ENCODE measurements around the gene CABP1.
"Not testable (repeated sequence)": the region's sequence is repeated elsewhere in the genome, so short reads cannot be mapped to it uniquely, and the experiment has no call there.

CABP1 gene

DNA sequence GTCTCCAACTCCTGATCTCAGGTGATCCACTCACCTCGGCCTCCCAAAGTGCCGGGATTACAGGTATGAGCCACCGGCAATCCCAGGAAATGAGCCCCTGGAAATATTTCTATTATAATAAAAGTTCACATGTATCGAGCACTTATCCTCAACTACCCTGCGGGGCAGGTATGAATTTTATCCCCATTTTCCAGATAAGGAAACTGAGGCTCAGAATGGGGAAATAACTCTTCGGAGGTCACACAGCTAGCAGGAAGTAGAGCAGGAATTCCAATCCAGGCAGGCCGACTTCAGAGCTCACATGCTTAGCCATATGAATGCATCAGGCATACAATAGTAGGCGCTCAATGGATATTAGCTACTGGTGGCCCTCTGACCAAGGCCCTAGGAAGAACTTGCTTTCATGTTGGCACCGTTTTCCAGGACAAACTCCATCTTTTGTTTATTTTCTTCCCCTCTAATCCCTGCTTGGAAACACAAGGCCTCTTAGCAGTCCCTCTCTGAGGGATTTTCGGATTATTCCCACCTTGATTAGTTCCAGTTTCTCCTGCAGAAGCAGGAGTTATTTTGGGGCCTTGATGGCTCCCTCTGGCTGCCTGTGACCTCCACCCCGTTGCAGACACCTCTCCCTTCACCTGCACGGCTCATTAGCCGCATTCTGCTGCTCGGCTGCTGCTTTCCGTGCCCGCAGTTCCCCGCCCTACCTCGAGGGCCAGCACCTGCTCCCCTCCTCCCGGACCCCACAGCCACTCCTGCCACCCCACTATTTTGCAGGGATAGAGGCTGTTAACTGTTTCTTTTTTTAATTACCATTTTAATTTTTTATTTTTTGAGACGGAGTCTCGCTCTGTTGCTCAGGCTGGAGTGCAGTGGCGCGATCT lies 40.5 kb upstream of the CABP1 start:
- TF ChIP-seq, protein P1, sequence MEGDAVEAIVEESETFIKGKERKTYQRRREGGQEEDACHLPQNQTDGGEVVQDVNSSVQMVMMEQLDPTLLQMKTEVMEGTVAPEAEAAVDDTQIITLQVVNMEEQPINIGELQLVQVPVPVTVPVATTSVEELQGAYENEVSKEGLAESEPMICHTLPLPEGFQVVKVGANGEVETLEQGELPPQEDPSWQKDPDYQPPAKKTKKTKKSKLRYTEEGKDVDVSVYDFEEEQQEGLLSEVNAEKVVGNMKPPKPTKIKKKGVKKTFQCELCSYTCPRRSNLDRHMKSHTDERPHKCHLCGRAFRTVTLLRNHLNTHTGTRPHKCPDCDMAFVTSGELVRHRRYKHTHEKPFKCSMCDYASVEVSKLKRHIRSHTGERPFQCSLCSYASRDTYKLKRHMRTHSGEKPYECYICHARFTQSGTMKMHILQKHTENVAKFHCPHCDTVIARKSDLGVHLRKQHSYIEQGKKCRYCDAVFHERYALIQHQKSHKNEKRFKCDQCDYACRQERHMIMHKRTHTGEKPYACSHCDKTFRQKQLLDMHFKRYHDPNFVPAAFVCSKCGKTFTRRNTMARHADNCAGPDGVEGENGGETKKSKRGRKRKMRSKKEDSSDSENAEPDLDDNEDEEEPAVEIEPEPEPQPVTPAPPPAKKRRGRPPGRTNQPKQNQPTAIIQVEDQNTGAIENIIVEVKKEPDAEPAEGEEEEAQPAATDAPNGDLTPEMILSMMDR (conservative IDR thresholded peaks at IDR 0.05): no peak
- H3K27ac ChIP-seq: no peak overlapping the region

DNA sequence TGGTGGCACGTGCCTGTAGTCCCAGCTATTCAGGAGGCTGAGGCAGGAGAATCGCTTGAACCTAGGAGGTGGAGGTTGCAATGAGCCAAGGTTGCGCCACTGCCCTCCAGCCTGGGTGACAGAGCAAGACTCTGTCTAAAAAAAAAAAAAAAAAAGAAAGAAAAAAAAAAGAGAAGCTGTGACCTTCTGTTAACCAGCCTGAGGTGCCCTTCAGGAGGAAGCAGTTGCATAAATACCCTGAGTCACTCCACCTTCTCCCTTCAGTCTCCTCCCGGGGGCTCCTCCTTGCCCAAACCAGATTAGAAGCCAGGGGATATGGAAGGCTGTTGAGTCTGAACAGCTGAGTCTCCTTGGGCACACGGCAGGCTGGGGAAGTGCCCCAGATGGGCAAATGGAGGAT lies 38.0 kb upstream of the CABP1 start:
- H3K27ac ChIP-seq: not testable (repeated sequence)

DNA sequence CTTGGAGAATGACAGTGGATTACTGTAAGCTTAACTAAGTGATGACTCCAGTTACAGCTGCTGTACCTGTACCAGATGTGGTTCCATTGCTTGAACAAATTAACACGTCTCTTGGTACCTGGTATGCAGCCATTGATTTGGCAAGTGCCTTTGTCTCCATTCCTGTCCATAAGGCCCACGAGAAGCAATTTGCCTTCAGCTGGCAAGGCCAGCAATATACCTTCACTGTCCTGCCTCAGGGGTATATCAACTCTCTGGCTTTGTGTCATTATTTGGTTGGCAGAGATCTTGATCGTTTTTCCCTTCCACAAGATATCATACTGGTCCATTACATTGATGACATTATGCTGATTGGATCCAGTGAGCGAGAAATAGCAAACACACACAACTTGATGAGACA lies 29.9 kb upstream of the CABP1 start:
- TF ChIP-seq, protein P1 (conservative IDR thresholded peaks at IDR 0.05): no peak
- H3K27ac ChIP-seq: no peak overlapping the region

DNA sequence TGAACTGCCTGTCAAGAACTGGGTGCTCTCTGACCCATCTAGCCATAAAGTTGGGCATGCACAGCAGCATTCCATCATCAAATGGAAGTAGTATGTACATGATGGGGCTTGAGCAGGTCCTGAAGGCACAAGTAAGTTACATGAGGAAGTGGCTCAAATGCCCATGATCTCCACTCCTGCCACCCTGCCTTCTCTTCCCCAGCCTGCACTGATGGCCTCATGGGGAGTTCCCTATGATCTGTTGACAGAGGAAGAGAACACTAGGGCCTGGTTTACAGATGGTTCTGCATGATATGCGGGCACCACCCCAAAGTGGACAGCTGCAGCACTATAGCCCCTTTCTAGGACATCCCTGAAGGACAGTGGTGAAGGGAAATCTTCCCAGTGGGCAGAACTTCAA lies 28.9 kb upstream of the CABP1 start:
- H3K27ac ChIP-seq: not testable (repeated sequence)

DNA sequence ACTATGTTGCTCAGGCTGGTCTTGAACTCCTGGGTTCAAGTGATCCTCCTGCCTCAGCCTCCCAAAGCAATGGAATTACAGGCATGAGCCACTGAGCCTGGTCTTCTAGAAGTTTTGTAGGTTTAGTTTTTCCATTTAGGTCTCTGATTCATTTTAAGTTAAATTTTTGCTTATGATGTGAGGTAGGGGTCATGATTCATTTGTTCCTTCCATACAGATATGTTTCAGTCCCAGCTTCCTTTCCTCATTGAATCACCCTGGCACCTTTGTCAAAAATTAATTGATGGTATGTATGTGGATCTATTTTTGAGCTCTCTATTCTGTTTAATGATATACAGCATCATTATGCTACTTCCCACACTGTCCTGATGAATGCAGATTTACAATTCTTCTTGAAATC lies 25.6 kb upstream of the CABP1 start:
- TF ChIP-seq, protein P1 (conservative IDR thresholded peaks at IDR 0.05): no peak
- H3K27ac ChIP-seq: no peak overlapping the region

DNA sequence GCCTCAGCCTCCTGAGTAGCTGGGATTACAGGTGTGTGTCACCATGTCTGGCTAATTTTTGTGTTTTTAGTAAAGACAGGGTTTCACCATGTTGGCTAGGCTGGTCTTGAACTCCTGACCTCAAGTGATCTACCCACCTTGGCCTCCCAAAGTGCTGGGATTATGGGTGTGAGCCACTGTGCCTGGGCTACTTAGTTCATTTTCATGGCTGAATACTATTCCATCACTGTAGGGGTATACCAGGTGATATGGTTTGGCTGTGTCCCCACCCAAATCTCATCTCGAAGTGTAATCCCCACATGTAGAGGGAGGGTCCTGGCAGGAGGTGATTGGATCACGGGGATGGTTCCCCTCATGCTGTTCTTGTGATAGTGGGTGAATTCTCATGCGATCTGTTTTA lies 23.2 kb upstream of the CABP1 start:
- H3K27ac ChIP-seq: not testable (repeated sequence)

DNA sequence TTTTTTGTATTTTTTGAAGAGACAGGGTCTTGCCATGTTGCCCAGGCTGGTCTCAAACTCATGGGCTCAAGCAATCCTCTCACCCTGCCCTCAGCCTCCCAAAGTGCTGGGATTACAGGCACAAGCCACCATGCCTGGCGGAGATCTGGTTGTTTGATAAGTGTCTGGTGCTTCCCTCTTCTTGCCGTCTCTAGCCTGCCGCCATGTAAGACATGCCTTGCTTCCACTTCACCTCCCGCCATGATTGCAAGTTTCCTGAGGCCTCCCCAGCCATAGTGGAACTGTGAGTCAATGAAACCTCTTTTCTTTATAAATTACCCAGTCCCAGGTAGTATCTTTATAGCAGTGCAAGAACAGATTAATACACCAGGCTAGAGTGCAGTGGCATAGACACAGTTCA lies 22.7 kb upstream of the CABP1 start:
- not testable (repeated sequence) for H3K27ac ChIP-seq

DNA sequence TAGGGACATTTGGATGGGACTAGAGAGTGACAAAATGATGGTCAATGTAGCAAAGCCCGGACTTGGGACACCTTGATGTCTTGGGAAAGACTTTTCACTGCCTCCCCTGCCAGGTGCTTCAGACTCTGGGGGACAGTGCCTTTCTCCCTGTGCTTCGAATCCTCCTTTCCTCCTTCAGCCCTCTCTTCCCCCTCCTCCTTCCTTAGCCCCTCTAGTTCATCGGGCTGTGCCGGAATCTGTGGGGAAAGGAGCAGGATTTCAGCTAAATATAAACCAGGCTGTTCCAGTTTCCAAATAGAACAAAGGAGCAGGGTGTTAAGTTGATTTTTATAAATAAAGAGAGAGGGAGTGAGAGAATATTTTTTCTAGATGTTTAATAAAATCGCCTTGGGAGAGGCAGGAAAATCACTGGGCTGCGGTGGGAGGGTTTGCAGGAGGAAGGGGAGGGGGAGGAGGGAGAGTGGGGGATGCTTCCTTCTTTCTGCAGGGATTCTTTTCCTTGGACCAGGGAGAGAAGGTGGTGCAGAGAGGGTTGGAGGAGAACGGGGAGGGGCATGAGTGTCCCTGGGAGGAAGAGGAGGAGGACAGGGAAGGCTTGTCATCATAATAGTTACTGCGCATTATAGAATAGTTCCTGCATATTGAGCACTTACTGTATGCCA lies 21.3 kb upstream of the CABP1 start:
- TF ChIP-seq, protein P1 (conservative IDR thresholded peaks at IDR 0.05): no peak
- no peak overlapping the region for H3K27ac ChIP-seq

DNA sequence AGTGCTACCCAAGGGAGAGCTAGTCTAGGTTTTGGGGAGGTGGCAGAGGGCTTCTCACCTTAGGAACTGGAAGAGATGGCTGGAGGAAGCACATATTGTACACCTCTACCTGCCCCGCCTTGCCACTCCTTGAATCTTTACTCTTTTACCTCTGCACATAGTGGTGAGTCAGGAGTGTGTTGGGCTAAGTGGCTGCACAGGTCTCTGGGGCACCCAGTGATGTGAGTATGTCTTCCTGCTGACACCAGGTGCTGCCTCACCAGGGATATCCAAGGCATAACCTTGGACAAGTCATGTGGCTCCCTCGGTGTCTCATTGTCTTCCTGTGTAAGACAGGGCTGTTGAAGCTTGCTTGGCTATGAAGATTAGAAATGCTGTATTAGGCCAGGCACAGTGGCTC lies 19.8 kb upstream of the CABP1 start:
- TF ChIP-seq, protein P1 (conservative IDR thresholded peaks at IDR 0.05): no peak

More for the DNA sequence above, 19.8 kb upstream of the CABP1 start:
- no peak overlapping the region for H3K27ac ChIP-seq

Measured in VCaP (cell line).